Parathyroid adenoma (tissue), 2 donors: ENCODE measurements around the gene CCDC3.
A peak's percentile ranks its signal among the peaks of the same experiment; 100 is the strongest.

Source experiments
- H2AFZ ChIP-seq: fragments of 300-600 bp; sonication (generic); one replicate; pipeline ENCODE4 v1.7.0; 2017; ENCODE audit warnings: antibody characterized with exemption, mild to moderate bottlenecking
- H3K27ac ChIP-seq: fragments of 300-600 bp; sonication (generic); one replicate; pipeline ENCODE4 v1.7.0; 2017
- H3K27me3 ChIP-seq: fragments of 300-600 bp; sonication (generic); one replicate; pipeline ENCODE4 v1.7.0; 2017; ENCODE audit warnings: low read length; ENCODE audit not compliant: control insufficient read depth, insufficient read depth
- H3K36me3 ChIP-seq: fragments of 300-600 bp; sonication (generic); one replicate; pipeline ENCODE4 v1.7.0; 2017; ENCODE audit warnings: low read length; ENCODE audit not compliant: control insufficient read depth, insufficient read depth
- H3K4me1 ChIP-seq: fragments of 300-600 bp; sonication (generic); one replicate; pipeline ENCODE4 v1.7.0; 2017; ENCODE audit warnings: control low read depth
- H3K4me2 ChIP-seq: fragments of 300-600 bp; sonication (generic); one replicate; pipeline ENCODE4 v1.7.0; 2017; ENCODE audit warnings: low read length
- H3K4me3 ChIP-seq: fragments of 300-600 bp; sonication (generic); one replicate; pipeline ENCODE4 v1.7.0; 2017; ENCODE audit warnings: low read depth, low read length
- H3K79me2 ChIP-seq: fragments of 300-600 bp; sonication (generic); one replicate; pipeline ENCODE4 v1.7.0; 2017; ENCODE audit warnings: control low read depth
- H3K9ac ChIP-seq: fragments of 300-600 bp; sonication (generic); one replicate; pipeline ENCODE4 v1.7.0; 2017; ENCODE audit warnings: mild to moderate bottlenecking
- H3K9me3 ChIP-seq: fragments of 300-600 bp; sonication (generic); one replicate; pipeline ENCODE4 v1.7.0; 2017; ENCODE audit warnings: low read length; ENCODE audit not compliant: control insufficient read depth
- TF ChIP-seq, protein P1 (sequence below): fragments of 300-600 bp; sonication (generic); IDR thresholded peaks from one replicate; pipeline ENCODE4 v1.7.0; 2017; ENCODE audit warnings: antibody characterized with exemption, mild to moderate bottlenecking
- donor health status: primary hyperparathyroidism.

Gene CCDC3

DNA sequence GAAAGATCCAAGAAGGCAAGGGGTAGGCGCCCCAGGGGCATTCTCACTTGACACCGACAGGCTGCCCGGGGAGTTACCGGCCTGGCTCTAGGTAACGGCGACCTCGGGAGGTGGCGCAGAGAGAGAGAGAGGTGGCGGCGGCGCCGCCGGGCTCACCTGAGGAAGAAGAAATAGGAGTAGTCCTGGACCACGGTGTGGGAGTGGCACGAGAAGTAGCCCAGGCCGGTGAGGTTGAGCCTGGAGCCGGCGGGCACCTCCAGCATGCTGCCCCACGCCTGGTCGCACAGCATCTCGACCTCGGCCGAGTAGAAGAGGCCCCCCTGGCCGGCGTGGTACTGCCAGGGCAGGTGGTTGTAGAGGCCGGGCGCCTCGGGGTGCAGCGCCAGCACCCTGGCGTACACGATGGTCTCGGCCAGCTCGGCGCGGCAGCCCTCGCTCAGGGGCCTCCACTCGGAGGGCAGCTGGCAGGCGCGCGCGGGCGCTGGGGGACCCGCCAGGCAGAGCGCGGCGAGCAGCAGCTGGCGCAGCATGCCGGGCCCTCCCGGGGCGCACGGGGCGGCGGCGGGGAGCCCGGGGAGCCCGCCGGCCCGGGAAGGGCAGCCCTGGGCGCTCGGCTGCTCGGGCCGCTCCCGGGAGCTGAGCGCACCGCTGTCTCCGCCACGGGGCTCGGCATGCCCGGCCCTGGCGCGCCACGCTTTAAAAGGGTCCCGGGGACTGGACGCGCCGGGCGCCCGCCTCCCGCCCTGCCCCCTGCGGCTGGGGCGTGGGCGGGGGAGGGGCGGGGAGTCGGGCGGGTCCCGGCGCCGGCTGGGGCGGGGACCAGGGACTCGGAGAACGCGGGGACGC lies at the start of gene CCDC3:
Gene CCDC3 (minus strand): TSS at position 673 of the 846 bp plus-strand sequence. CDS start 143 bp downstream, at position 530.
- Histone ChIP-seq H3K4me3 (no peak within 1 kb of the TSS), H3K9me3 (no peaks in the 10 kb centered on the region), H3K4me2 (peak within 1 kb of the TSS; percentile 61), H3K27me3 (no peaks in the 10 kb centered on the region), H3K4me1 (no peaks in the 10 kb centered on the region), H3K36me3 (no peaks in the 10 kb centered on the region), H2AFZ (no peak within 1 kb of the TSS), H3K79me2 (no peaks in the 10 kb centered on the region), H3K27ac (no peak within 1 kb of the TSS), H3K9ac (no peak within 1 kb of the TSS)
- TF ChIP-seq, protein P1, sequence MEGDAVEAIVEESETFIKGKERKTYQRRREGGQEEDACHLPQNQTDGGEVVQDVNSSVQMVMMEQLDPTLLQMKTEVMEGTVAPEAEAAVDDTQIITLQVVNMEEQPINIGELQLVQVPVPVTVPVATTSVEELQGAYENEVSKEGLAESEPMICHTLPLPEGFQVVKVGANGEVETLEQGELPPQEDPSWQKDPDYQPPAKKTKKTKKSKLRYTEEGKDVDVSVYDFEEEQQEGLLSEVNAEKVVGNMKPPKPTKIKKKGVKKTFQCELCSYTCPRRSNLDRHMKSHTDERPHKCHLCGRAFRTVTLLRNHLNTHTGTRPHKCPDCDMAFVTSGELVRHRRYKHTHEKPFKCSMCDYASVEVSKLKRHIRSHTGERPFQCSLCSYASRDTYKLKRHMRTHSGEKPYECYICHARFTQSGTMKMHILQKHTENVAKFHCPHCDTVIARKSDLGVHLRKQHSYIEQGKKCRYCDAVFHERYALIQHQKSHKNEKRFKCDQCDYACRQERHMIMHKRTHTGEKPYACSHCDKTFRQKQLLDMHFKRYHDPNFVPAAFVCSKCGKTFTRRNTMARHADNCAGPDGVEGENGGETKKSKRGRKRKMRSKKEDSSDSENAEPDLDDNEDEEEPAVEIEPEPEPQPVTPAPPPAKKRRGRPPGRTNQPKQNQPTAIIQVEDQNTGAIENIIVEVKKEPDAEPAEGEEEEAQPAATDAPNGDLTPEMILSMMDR, result no peak

DNA sequence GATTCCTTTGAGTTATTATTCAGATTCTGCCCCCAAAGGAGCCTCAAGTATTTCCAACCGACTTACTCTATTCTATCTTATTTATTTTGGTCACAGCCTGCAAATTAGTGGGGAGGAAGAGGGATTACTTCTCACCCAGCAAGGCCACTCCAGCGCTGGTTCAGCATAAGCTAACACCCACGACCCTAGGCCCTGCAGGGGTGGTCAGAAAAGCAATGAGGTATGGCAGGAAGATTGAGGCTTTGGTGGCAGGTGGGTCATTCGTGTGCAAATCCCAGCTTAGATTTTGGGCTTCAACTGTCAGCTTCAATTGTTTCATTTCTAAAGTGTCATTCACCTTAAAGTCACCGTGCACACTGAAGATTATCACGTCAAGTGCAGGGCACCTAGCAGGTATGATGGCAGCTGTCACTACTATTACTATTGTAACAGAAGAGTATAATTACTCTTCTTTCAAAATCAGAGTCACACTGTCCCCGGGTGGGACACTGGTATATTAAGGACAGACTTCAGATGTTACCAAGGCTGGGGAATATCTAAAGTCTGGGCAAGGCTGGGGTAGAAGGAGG lies 49.7 kb upstream of the CCDC3 start:
- no peak overlapping the region for H2AFZ ChIP-seq
- no peaks in the 10 kb centered on the region for H3K79me2 ChIP-seq
- H3K4me2 ChIP-seq, result no peak overlapping the region
- H3K4me3 ChIP-seq, result no peak overlapping the region
- H3K9ac ChIP-seq, result no peak overlapping the region
- no peaks in the 10 kb centered on the region for H3K36me3 ChIP-seq
- no peaks in the 10 kb centered on the region for H3K4me1 ChIP-seq
- no peak overlapping the region for H3K27ac ChIP-seq
- TF ChIP-seq, protein P1, result no peak
- H3K9me3 ChIP-seq, result no peaks in the 10 kb centered on the region
- H3K27me3 ChIP-seq, result no peaks in the 10 kb centered on the region

DNA sequence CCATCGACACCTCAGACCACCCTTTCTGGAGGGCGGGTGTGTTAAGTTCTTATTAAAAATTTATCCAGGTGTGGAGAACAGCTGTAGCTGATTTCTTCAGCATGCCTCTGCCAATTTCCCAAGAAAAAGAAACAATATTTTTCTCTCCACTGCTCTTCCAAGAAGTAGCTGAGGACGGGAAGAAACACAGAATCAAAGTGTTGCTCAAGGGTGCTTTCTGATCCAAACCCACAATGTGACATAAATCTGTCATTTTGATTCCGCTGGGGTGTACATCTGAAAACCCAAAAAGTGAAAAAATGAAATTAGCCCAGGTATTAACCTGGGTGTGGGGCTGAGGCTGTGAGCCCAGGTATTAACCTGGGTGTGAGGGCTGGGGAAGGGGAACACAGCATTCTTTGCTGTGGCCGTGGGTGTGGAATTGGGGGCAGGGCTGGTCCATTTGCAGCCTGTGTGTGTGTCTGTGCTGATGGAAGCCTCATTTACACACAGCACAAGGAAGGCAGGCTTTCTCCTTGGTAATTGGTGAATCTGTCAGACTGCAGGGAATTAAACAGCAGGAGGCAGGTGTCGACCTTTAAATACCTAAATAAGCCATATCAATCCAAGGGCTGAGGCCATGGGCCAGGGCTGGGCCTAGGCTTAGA lies 48.4 kb upstream of the CCDC3 start:
- no peak overlapping the region for H3K4me2 ChIP-seq
- no peak overlapping the region for H3K9ac ChIP-seq
- no peak overlapping the region for H2AFZ ChIP-seq
- H3K4me1 ChIP-seq, result no peaks in the 10 kb centered on the region
- H3K9me3 ChIP-seq, result no peaks in the 10 kb centered on the region
- no peak overlapping the region for H3K27ac ChIP-seq
- TF ChIP-seq, protein P1, result no peak
- H3K4me3 ChIP-seq, result no peak overlapping the region
- no peaks in the 10 kb centered on the region for H3K27me3 ChIP-seq
- H3K79me2 ChIP-seq, result no peaks in the 10 kb centered on the region
- H3K36me3 ChIP-seq, result no peaks in the 10 kb centered on the region

DNA sequence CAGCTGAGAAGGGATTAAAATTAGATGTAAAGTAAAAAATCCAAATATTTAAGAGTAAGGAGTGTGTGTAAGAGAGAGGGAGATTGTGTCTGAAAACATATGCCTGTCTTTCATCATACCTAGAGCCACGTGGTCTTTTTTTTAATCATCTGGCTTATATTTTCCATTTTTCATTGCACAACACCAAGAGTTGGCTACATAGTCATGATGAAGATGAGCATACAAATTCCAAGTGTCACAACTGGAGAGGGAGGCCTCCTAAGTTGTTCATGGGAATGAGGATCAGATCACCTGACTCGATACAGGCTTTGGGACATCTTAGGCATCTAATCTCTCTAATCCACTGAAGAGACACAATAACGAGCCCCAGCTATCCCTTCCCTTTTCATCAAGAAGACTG lies 47.2 kb upstream of the CCDC3 start:
- no peak overlapping the region for H3K9ac ChIP-seq
- no peaks in the 10 kb centered on the region for H3K79me2 ChIP-seq
- H3K36me3 ChIP-seq, result no peaks in the 10 kb centered on the region
- H3K27ac ChIP-seq, result no peak overlapping the region
- no peaks in the 10 kb centered on the region for H3K4me1 ChIP-seq
- H3K4me2 ChIP-seq, result no peak overlapping the region
- H3K4me3 ChIP-seq, result no peak overlapping the region
- TF ChIP-seq, protein P1, result no peak
- H3K27me3 ChIP-seq, result no peaks in the 10 kb centered on the region
- H3K9me3 ChIP-seq, result no peaks in the 10 kb centered on the region
- no peak overlapping the region for H2AFZ ChIP-seq
